Testis (tissue), 3 donors: Measurements from ENCODE around the gene SASH1. TPM values are rescaled to one million over a fixed set of nuclear protein-coding genes. Genes with fewer than 3 reads are reported as not detected.

Experiments
- DNase-seq: peaks from one replicate; pipeline ENCODE4 v3.0.0-alpha.2; 2019
- H3K27ac ChIP-seq, 2 donors: fragments of 200-600 bp; sonication (generic); one replicate each; pipeline ENCODE4 v1.5.1; 2019
- H3K27me3 ChIP-seq: fragments of 200-600 bp; sonication (generic); one replicate; pipeline ENCODE4 v1.5.1; 2019
- H3K36me3 ChIP-seq: fragments of 200-600 bp; sonication (generic); one replicate; pipeline ENCODE4 v1.5.1; 2017; ENCODE audit warnings: low read depth; ENCODE audit errors: missing control alignments
- H3K4me1 ChIP-seq: fragments of 200-600 bp; sonication (generic); one replicate; pipeline ENCODE4 v1.5.1; 2019
- H3K4me3 ChIP-seq, 2 donors: fragments of 200-600 bp; sonication (generic); one replicate each; pipeline ENCODE4 v1.5.1; 2017 to 2019
- H3K9me3 ChIP-seq: fragments of 200-600 bp; sonication (generic); one replicate; pipeline ENCODE4 v1.5.1; 2017
- CTCF ChIP-seq, 3 experiments: fragments of 450-650 bp in 2 of 3; fragments of 200-600 bp in 1 of 3; sonication (generic) in 1 of 3; IDR thresholded peaks; one replicate each; pipeline ENCODE4 v1.5.1; 2016 to 2019; ENCODE audit warnings: antibody characterized with exemption in 3 of 3, mild to moderate bottlenecking in 2 of 3, moderate library complexity in 1 of 3
- POLR2A ChIP-seq: fragments of 450-650 bp; IDR thresholded peaks from one replicate; pipeline ENCODE4 v1.6.1; 2017; ENCODE audit warnings: antibody characterized with exemption, mild to moderate bottlenecking, moderate library complexity
- WGBS, 2 donors: methylation state at CpG; one replicate each; pipeline ENCODE4 v1.1.5; 2018; 5-methylcytosine and 5-hydroxymethylcytosine counted together
- intact Hi-C: fragments of 100-400 bp; cut with DNase I; formaldehyde crosslinking; loops from one replicate; pipeline ENCODE4 v1.15.1; 2023; ENCODE audit warnings: low total_unique reads
- polyA plus RNA-seq: library from polyadenylated mRNA; stranded (reverse); fragments of 350-450 nt; fragmentation: Illumina TruSeq; extraction: RNeasy Lipid Tissue Mini Kit (QIAGEN cat#74804); gene quantifications from one replicate; pipeline ENCODE4 v1.2.3, GENCODE V29; 2014; ENCODE audit warnings: low read depth, low replicate concordance; ENCODE audit not compliant: insufficient read depth
- total RNA-seq, 2 donors: library from RNA; depleted of rRNA; stranded (reverse); fragments of >200 nt; gene quantifications; one replicate each; pipeline ENCODE4 v1.2.3, GENCODE V29; 2016

SASH1 gene
- total and polyA plus RNA-seq, 3 donors from 2014 or later: 12.1 to 42.1 (median 40.3) TPM

GRCh38 chr6:148509119-148509799 is 166.6 kb downstream of the SASH1 start:
- Histone ChIP-seq H3K27me3 (no peaks in the 10 kb centered on the region), H3K4me1 (peaks cover 4% of the 10 kb centered on the region), H3K9me3 (no peaks in the 10 kb centered on the region), H3K36me3 (no peaks in the 10 kb centered on the region), H3K4me3 (peak overlapping the region; percentile 30 to 43), H3K27ac (peak overlapping the region; percentile 81 to 93)
- 42 to 57% methylated on average over 14 of the region's 14 CpGs for WGBS, 2 donors
- TF ChIP-seq POLR2A (no peak), CTCF (IDR thresholded peaks at IDR 0.05) (no peak)
- intact Hi-C loops: no loop called here
- no peak for DNase-seq

GRCh38 chr6:148509800-148510581 is 167.4 kb downstream of the SASH1 start:
- Histone ChIP-seq H3K4me1 (peaks cover 4% of the 10 kb centered on the region), H3K36me3 (no peaks in the 10 kb centered on the region), H3K27me3 (no peaks in the 10 kb centered on the region), H3K27ac (peak overlapping the region; percentile 81 to 93), H3K9me3 (no peaks in the 10 kb centered on the region), H3K4me3 (peak overlapping the region; percentile 30 to 43)
- intact Hi-C loops: no loop called here
- 33 to 38% methylated on average over 6 of the region's 6 CpGs for WGBS, 2 donors
- peak; percentile 55 for DNase-seq
- TF ChIP-seq CTCF (IDR thresholded peaks at IDR 0.05): no peak
- no peak for TF ChIP-seq POLR2A

- peak overlapping the region; percentile 34 to 89 for H3K27ac ChIP-seq
- H3K9me3 ChIP-seq: no peaks in the 10 kb centered on the region
- no peaks in the 10 kb centered on the region for H3K27me3 ChIP-seq
- TF ChIP-seq CTCF (IDR thresholded peaks at IDR 0.05) (no peak), POLR2A (no peak)
- no peak for DNase-seq
- peaks cover 4% of the 10 kb centered on the region for H3K4me1 ChIP-seq
- no peaks in the 10 kb centered on the region for H3K36me3 ChIP-seq
- no peak overlapping the region for H3K4me3 ChIP-seq
- intact Hi-C loops: no loop called here
- 60 to 64% methylated on average over 14 of the region's 14 CpGs for WGBS, 2 donors
These were observed 170.8 kb downstream of the SASH1 start for GRCh38 chr6:148513145-148514071.

GRCh38 chr6:148514091-148514845 is 171.6 kb downstream of the SASH1 start:
- intact Hi-C loops: no loop called here
- WGBS, 2 donors: 68 to 82% methylated on average over 14 of the region's 14 CpGs

More at GRCh38 chr6:148514091-148514845, 171.6 kb downstream of the SASH1 start:
- H3K27ac ChIP-seq: peak overlapping the region; percentile 34 to 89
- no peak overlapping the region for H3K4me3 ChIP-seq
- no peaks in the 10 kb centered on the region for H3K27me3 ChIP-seq
- DNase-seq: no peak
- TF ChIP-seq POLR2A: no peak
- no peak for TF ChIP-seq CTCF (IDR thresholded peaks at IDR 0.05)
- no peaks in the 10 kb centered on the region for H3K36me3 ChIP-seq
- no peaks in the 10 kb centered on the region for H3K9me3 ChIP-seq
- peaks cover 4% of the 10 kb centered on the region for H3K4me1 ChIP-seq
